ENCODE measurements around the gene OXNAD1.

The OXNAD1 gene

GRCh38 chr3:16301507-16301906, 36.5 kb downstream of the OXNAD1 start:
- TF ChIP-seq, protein P1, sequence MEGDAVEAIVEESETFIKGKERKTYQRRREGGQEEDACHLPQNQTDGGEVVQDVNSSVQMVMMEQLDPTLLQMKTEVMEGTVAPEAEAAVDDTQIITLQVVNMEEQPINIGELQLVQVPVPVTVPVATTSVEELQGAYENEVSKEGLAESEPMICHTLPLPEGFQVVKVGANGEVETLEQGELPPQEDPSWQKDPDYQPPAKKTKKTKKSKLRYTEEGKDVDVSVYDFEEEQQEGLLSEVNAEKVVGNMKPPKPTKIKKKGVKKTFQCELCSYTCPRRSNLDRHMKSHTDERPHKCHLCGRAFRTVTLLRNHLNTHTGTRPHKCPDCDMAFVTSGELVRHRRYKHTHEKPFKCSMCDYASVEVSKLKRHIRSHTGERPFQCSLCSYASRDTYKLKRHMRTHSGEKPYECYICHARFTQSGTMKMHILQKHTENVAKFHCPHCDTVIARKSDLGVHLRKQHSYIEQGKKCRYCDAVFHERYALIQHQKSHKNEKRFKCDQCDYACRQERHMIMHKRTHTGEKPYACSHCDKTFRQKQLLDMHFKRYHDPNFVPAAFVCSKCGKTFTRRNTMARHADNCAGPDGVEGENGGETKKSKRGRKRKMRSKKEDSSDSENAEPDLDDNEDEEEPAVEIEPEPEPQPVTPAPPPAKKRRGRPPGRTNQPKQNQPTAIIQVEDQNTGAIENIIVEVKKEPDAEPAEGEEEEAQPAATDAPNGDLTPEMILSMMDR (conservative IDR thresholded peaks at IDR 0.05; ENCODE audit: low read length): no peak
- no peak for DNase-seq (ENCODE audit: low read depth)
- H3K4me3 ChIP-seq (ENCODE audit: low read length): no peak overlapping the region

GRCh38 chr3:16302082-16302631, 37.1 kb downstream of the OXNAD1 start:
- TF ChIP-seq, protein P1 (conservative IDR thresholded peaks at IDR 0.05; ENCODE audit: low read length): no peak
- no peak for DNase-seq (ENCODE audit: low read depth)
- H3K4me3 ChIP-seq (ENCODE audit: low read length): no peak overlapping the region

DNA sequence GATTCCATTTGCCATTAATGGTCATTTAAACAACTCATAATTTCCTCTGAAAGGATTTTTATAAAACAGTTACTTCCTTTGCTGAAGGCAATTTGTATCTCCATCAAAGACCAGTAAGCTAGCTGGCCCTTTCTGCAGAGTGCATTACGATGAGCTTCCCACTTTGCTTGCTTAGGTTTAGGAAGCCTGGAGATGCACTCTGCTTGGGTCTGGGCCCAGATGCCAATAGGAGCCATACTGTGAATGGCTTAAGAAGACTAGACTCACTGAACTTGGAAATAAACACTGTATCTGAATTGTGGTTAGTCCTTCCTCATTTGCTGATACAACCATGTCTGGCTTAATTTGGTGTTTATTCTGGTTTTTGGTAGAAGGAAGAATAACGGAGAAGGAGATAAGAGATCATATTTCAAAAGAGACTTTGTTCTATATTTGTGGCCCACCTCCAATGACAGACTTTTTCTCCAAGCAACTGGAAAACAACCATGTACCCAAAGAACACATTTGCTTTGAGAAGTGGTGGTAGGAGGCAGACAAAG, 38.1 kb downstream of the OXNAD1 start:
- no peak for DNase-seq (ENCODE audit: low read depth)
- H3K4me3 ChIP-seq (ENCODE audit: low read length): no peak overlapping the region
- TF ChIP-seq, protein P1 (conservative IDR thresholded peaks at IDR 0.05; ENCODE audit: low read length): no peak

GRCh38 chr3:16304061-16305010, 39.3 kb downstream of the OXNAD1 start:
- no peak for DNase-seq (ENCODE audit: low read depth)

GRCh38 chr3:16305111-16305541, 40.1 kb downstream of the OXNAD1 start:
- TF ChIP-seq, protein P1 (conservative IDR thresholded peaks at IDR 0.05; ENCODE audit: low read length): no peak
- no peak overlapping the region for H3K4me3 ChIP-seq (ENCODE audit: low read length)
- no peak for DNase-seq (ENCODE audit: low read depth)

More at GRCh38 chr3:16304061-16305010, 39.3 kb downstream of the OXNAD1 start:
- no peak overlapping the region for H3K4me3 ChIP-seq (ENCODE audit: low read length)
- TF ChIP-seq, protein P1 (conservative IDR thresholded peaks at IDR 0.05; ENCODE audit: low read length): no peak

GRCh38 chr3:16307832-16308531, 43.0 kb downstream of the OXNAD1 start:
- TF ChIP-seq, protein P1 (conservative IDR thresholded peaks at IDR 0.05; ENCODE audit: low read length): no peak
- no peak for DNase-seq (ENCODE audit: low read depth)
- no peak overlapping the region for H3K4me3 ChIP-seq (ENCODE audit: low read length)

Measured in AG10803 (cell line).